HG03457 (cell line): ENCODE measurements around the gene ABL2.
"Not testable (repeated sequence)": the region's sequence is repeated elsewhere in the genome, so short reads cannot be mapped to it uniquely, and the experiment has no call there.

Experiments
- ATAC-seq: cut with Tn5 transposase; IDR thresholded peaks from one replicate; pipeline ENCODE4 v1.9.1; 2021; ENCODE audit warnings: moderate number of reproducible peaks; ENCODE audit not compliant: unreplicated experiment

Gene ABL2

GRCh38 chr1:179170468-179170770 lies 59.1 kb downstream of the ABL2 start:
- not testable (repeated sequence) for ATAC-seq

GRCh38 chr1:179169616-179170467 lies 59.6 kb downstream of the ABL2 start:
- ATAC-seq = no peak

GRCh38 chr1:179168536-179168935 lies 60.9 kb downstream of the ABL2 start:
- no peak for ATAC-seq

- no peak for ATAC-seq
Observed at GRCh38 chr1:179167955-179168354, 61.5 kb downstream of the ABL2 start.

- ATAC-seq = no peak
Observed at GRCh38 chr1:179167418-179167777, 62.1 kb downstream of the ABL2 start.

- ATAC-seq = no peak
Observed at GRCh38 chr1:179166663-179167417, 62.6 kb downstream of the ABL2 start.

- no peak for ATAC-seq
Observed at GRCh38 chr1:179164494-179164893, 65.0 kb downstream of the ABL2 start.

GRCh38 chr1:179156708-179157107 lies 72.8 kb downstream of the ABL2 start:
- ATAC-seq = no peak

DNA sequence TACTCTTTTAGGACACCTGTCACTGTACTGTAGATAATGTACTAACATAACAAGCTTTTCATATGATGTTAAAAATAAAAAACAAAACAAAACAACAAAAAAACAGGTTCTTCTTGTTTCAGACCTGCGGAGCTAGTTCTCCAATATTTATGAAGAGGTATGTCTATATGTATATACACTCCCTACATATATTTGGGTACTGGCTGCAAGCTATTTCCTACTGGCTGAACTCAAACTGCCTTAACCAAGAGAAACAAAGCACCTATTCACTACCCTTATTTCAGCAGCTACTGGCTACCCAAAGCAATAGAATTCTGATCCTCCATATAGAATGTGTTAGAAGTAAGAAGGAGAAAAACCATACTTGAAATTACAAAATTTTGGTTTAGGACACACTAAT lies 73.5 kb downstream of the ABL2 start:
- no peak for ATAC-seq

GRCh38 chr1:179155615-179156014 lies 73.9 kb downstream of the ABL2 start:
- no peak for ATAC-seq

- no peak for ATAC-seq
Observed at GRCh38 chr1:179154437-179154836, 75.0 kb downstream of the ABL2 start.

GRCh38 chr1:179153217-179153616 lies 76.3 kb downstream of the ABL2 start:
- no peak for ATAC-seq

DNA sequence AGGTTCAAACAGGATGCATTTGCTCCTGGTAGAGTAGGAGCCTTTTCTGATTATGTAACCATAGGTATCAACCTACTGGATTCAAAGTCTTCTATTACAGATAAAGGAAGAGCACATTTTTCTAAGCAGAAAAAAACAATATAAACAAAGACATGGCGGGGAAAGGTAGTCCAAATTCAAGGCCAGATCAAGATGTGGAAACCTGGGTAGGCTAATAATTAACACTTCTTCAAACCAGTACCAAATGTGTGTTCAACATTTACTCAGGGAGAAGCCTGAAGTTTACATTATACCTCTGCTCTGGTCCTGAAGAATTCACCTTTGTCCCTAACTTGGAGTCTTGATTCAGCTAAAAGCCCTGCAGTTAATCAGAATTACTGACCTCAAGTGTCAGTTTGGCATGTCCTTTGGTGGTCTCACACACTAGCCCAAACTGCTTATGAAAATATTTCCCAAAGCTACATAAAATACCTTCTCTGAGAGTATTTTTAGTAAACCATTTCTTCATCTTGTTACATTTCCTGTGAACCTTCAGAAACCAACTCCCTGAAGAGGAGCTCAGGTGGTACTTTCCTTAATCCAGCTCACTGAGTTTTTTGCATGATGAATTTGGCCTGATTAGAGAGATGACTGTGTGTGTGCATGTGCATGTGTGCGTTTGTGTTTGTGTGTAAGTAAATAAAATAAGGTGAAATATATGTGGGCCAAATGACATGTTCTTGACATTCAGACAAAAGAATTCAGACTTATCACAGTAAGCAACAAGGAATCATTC lies 77.4 kb downstream of the ABL2 start:
- no peak for ATAC-seq

- ATAC-seq = no peak
Observed at GRCh38 chr1:179146911-179147310, 82.6 kb downstream of the ABL2 start.

- no peak for ATAC-seq
Observed at GRCh38 chr1:179146476-179146875, 83.0 kb downstream of the ABL2 start.

DNA sequence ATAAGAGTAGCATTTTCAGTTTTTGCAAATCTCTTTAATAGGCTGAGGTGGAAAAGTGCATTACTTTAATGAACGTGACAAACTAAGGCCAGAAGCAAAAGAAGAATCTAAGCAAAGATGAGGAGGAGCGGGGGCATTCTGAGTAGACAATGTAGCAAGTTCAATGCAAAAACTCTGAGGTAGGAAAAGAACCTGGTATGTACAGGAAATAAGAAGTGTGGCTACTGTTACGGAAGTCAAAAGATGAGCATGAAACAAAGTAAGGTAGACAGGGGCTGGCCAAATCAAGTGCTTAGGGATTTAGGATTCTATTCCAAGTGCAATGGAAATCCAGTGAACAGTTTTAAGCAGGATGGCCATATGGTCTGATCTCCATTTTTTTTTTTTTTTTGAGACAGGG lies 84.0 kb downstream of the ABL2 start:
- ATAC-seq = no peak

DNA sequence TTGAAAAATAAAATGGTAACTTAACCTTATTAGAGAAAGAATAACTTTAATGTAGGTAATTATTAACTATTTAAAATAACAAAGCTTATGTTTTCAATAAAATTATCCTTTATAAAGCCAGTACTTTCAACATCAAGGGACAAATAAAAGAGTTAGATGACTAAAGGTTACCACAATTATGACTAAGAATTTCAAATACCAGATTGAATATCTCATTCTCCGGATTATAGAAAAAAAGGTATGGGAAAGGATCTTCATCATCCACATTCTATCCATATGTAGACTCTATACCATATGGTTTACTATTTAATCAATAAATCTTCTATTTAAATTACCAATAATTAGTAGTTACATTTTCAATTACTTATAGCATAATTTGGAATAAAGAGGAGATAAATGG lies 84.9 kb downstream of the ABL2 start:
- no peak for ATAC-seq

DNA sequence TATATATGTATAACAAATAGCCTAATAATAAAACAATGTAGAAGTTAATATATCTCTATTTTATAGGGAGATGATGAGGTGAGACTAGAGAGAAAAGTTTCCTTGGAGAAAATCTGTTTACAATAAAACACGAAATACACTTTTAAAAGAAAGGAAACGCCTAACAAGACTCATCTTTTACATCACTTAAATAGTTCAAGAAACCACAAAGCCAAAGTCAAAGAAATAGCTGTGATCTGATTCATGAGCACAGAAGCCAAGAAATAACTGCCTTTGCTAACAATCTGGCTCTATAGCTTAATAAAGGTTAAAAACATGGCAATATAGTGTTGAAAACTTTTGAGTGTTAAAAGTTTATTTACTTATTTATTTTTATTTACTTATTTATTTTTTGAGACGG lies 86.2 kb downstream of the ABL2 start:
- no peak for ATAC-seq

- ATAC-seq = no peak
Observed at GRCh38 chr1:179142889-179143299, 86.6 kb downstream of the ABL2 start.

- ATAC-seq = no peak
Observed at GRCh38 chr1:179141592-179142251, 87.8 kb downstream of the ABL2 start.

- ATAC-seq = not testable (repeated sequence)
Observed at GRCh38 chr1:179138755-179139154, 90.7 kb downstream of the ABL2 start.
